ENCODE measurements around the gene PIK3CG.
"Not testable (repeated sequence)": the region's sequence is repeated elsewhere in the genome, so short reads cannot be mapped to it uniquely, and the experiment has no call there.

The PIK3CG gene

GRCh38 chr7:106887421-106887820 is 22.3 kb downstream of the PIK3CG start:
- DNase-seq: no peak

GRCh38 chr7:106888204-106888603 is 23.1 kb downstream of the PIK3CG start:
- no peak for DNase-seq

- no peak for DNase-seq
These were observed 25.9 kb downstream of the PIK3CG start for GRCh38 chr7:106890952-106891351.

GRCh38 chr7:106891548-106892410 is 26.7 kb downstream of the PIK3CG start:
- DNase-seq: no peak

GRCh38 chr7:106893591-106893990 is 28.5 kb downstream of the PIK3CG start:
- no peak for DNase-seq

- peak; percentile 10 to 40 for DNase-seq
These were observed 30.3 kb downstream of the PIK3CG start for GRCh38 chr7:106895246-106895864.

GRCh38 chr7:106896231-106896630 is 31.1 kb downstream of the PIK3CG start:
- DNase-seq: no peak

GRCh38 chr7:106897553-106897952 is 32.5 kb downstream of the PIK3CG start:
- not testable (repeated sequence) for DNase-seq

GRCh38 chr7:106898967-106899366 is 33.9 kb downstream of the PIK3CG start:
- not testable (repeated sequence) for DNase-seq

GRCh38 chr7:106901828-106902441 is 36.9 kb downstream of the PIK3CG start:
- no peak for DNase-seq

GRCh38 chr7:106905734-106906133 is 40.7 kb downstream of the PIK3CG start:
- no peak for DNase-seq

- no peak for DNase-seq
These were observed 46.9 kb downstream of the PIK3CG start for GRCh38 chr7:106911959-106912358.

- DNase-seq: no peak
These were observed 49.0 kb downstream of the PIK3CG start for GRCh38 chr7:106914018-106914607.

- no peak for DNase-seq
These were observed 50.3 kb downstream of the PIK3CG start for GRCh38 chr7:106915407-106915806.

GRCh38 chr7:106915873-106916272 is 50.8 kb downstream of the PIK3CG start:
- DNase-seq: no peak

- no peak for DNase-seq
These were observed 51.6 kb downstream of the PIK3CG start for GRCh38 chr7:106916679-106917078.

GRCh38 chr7:106918991-106919390 is 53.9 kb downstream of the PIK3CG start:
- no peak for DNase-seq

- DNase-seq: not testable (repeated sequence)
These were observed 59.4 kb downstream of the PIK3CG start for GRCh38 chr7:106924468-106924867.

GRCh38 chr7:106926892-106927291 is 61.8 kb downstream of the PIK3CG start:
- no peak for DNase-seq

GRCh38 chr7:106927536-106927935 is 62.5 kb downstream of the PIK3CG start:
- DNase-seq: no peak

- not testable (repeated sequence) for DNase-seq
These were observed 64.5 kb downstream of the PIK3CG start for GRCh38 chr7:106929616-106930015.

- no peak for DNase-seq
These were observed 71.2 kb downstream of the PIK3CG start for GRCh38 chr7:106936236-106936635.

GRCh38 chr7:106938122-106938521 is 73.0 kb downstream of the PIK3CG start:
- DNase-seq: not testable (repeated sequence)
